H1 (cell line): ENCODE measurements around the gene ARHGAP42. TPM values are rescaled to one million over a fixed set of nuclear protein-coding genes. Genes with fewer than 3 reads are reported as not detected.

Experiments used
- BACH1 ChIP-seq: IDR thresholded peaks from 2 replicates; pipeline ENCODE4 v1.6.1; 2012; ENCODE audit warnings: low read length, improper control_type of control experiment
- HDAC2 ChIP-seq, 2 experiments: fragments of 300-600 bp in 1 of 2; sonication (generic) in 1 of 2; IDR thresholded peaks; 2 replicates each; pipeline ENCODE4 v1.6.1; 2011 to 2012; ENCODE audit warnings: low read depth in 2 of 2, low read length in 2 of 2, mild to moderate bottlenecking in 2 of 2, moderate library complexity in 2 of 2, borderline replicate concordance in 1 of 2, inconsistent platforms in 1 of 2
- SUZ12 ChIP-seq: fragments of 200-600 bp; sonication (generic); IDR thresholded peaks from 2 replicates; pipeline ENCODE4 v1.6.1; 2012; ENCODE audit warnings: mild to moderate bottlenecking, inconsistent platforms, low read length, moderate library complexity, mixed read lengths
- polyA plus RNA-seq, 7 experiments: library from polyadenylated mRNA; depleted of rRNA in 3 of 7; stranded (reverse) in 5 of 7; unstranded in 2 of 7; fragments of >200 nt in 5 of 7; fragments of 200-250 nt in 2 of 7; gene quantifications; 1 replicate in 5 of 7; 2 replicates in 1 of 7; 4 replicates in 1 of 7; pipeline versions ENCODE4 v1.2.1 to v1.2.3, GENCODE V29; 2011 to 2013; ENCODE audit warnings: missing spikeins in 2 of 7, mixed read lengths in 2 of 7
- total RNA-seq: library from RNA; stranded (reverse); fragmentation: NEBNext Ultra II Directional; extraction: Animal tissue kit (Norgen Biotek cat#: 25700); gene quantifications from 2 replicates; pipeline ENCODE4 v1.2.1, GENCODE V29; 2021

Gene ARHGAP42
- total and polyA plus RNA-seq, 2 of the 8 experiments (the other 6 are each of a cell fraction or from before 2014, with no cell fraction given), result 22.2 to 33.5 TPM

DNA sequence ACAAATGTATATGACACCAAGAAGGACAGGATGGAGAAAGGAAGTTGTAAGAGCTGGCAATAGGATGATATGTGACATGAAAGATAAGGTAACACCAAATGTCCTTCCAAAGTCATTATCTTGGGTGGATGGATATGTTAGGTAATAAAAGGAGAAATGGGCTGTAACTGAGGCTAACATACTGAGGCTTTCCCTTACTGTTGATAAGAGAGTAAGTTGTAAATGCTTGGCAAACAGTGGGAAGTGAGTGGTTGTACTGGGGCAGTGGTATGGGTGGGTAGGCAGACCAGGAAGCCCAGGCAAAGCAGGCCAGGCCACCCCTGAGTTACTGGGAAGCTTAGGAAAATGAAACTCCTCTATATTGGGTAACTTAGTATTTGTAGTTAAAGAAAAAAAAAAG, 73.7 kb downstream of the ARHGAP42 start (continued):
- no peak for TF ChIP-seq SUZ12
- TF ChIP-seq HDAC2 (IDR thresholded peaks at IDR 0.05; ENCODE audit: borderline replicate concordance in 1 of 2, low read depth in 2 of 2, low read length in 2 of 2), result no peak
- no peak for TF ChIP-seq BACH1
